Hepatocyte (in vitro differentiated cells): Measurements from ENCODE around the gene SUDS3. TPM values are rescaled to one million over a fixed set of nuclear protein-coding genes. Genes with fewer than 3 reads are reported as not detected.
A peak's percentile ranks its signal among the peaks of the same experiment; 100 is the strongest.

Experiments used
- DNase-seq: peaks from one replicate; pipeline ENCODE4 v3.0.0-alpha.2; 2016; ENCODE audit warnings: low spot score
- H2AFZ ChIP-seq: fragments of 200-600 bp; sonication (generic); 2 replicates; pipeline ENCODE4 v1.6.0; 2016; ENCODE audit warnings: antibody characterized with exemption, mild to moderate bottlenecking
- H3K27ac ChIP-seq: fragments of 200-600 bp; sonication (generic); 2 replicates; pipeline ENCODE4 v1.5.1; 2016; ENCODE audit warnings: mild to moderate bottlenecking
- H3K27me3 ChIP-seq: fragments of 200-600 bp; sonication (generic); 2 replicates; pipeline ENCODE4 v1.6.1; 2016
- H3K36me3 ChIP-seq: fragments of 200-600 bp; sonication (generic); replicated peaks from 2 replicates; pipeline ENCODE4 v1.5.1; 2016; ENCODE audit warnings: low read depth; ENCODE audit not compliant: insufficient read depth
- H3K4me1 ChIP-seq: fragments of 200-600 bp; sonication (generic); 2 replicates; pipeline ENCODE4 v1.5.1; 2016; ENCODE audit warnings: mild to moderate bottlenecking, moderate library complexity; ENCODE audit not compliant: insufficient read depth
- H3K4me2 ChIP-seq: fragments of 200-600 bp; sonication (generic); 2 replicates; pipeline ENCODE4 v1.6.0; 2016
- H3K4me3 ChIP-seq: fragments of 200-600 bp; sonication (generic); 2 replicates; pipeline ENCODE4 v1.5.1; 2016; ENCODE audit warnings: mild to moderate bottlenecking
- H3K79me2 ChIP-seq: fragments of 200-600 bp; sonication (generic); 2 replicates; pipeline ENCODE4 v1.6.0; 2017; ENCODE audit warnings: mild to moderate bottlenecking
- H3K9me2 ChIP-seq: fragments of 200-600 bp; sonication (generic); replicated peaks from 2 replicates; pipeline ENCODE4 v1.6.0; 2017; ENCODE audit warnings: mild to moderate bottlenecking; ENCODE audit not compliant: insufficient read depth
- H3K9me3 ChIP-seq: fragments of 200-600 bp; sonication (generic); 2 replicates; pipeline ENCODE4 v1.5.1; 2016; ENCODE audit warnings: low read depth, mild to moderate bottlenecking
- H4K20me1 ChIP-seq: fragments of 200-600 bp; sonication (generic); 2 replicates; pipeline ENCODE4 v1.6.0; 2016; ENCODE audit warnings: mild to moderate bottlenecking; ENCODE audit not compliant: insufficient read depth, poor library complexity, severe bottlenecking
- CTCF ChIP-seq: fragments of 200-600 bp; sonication (generic); IDR thresholded peaks from 2 replicates; pipeline ENCODE4 v1.5.1; 2016; ENCODE audit warnings: antibody characterized with exemption, mild to moderate bottlenecking; ENCODE audit not compliant: poor library complexity
- EZH2 ChIP-seq: fragments of 200-600 bp; sonication (generic); IDR thresholded peaks from 2 replicates; pipeline ENCODE4 v1.6.1; 2016; ENCODE audit warnings: antibody characterized with exemption, mild to moderate bottlenecking, borderline replicate concordance
- EZH2phosphoT487 ChIP-seq: fragments of 200-600 bp; sonication (generic); IDR thresholded peaks from one replicate; pipeline ENCODE4 v1.6.1; 2018; ENCODE audit warnings: antibody characterized with exemption, mild to moderate bottlenecking, low read depth, moderate library complexity; ENCODE audit not compliant: unreplicated experiment, severe bottlenecking
- WGBS: methylation state at CpG from one replicate; pipeline ENCODE4 v1.1.6; 2016; ENCODE audit warnings: low lambda C conversion rate; ENCODE audit errors: missing lambda C conversion rate; 5-methylcytosine and 5-hydroxymethylcytosine counted together
- polyA plus RNA-seq: library from polyadenylated mRNA; unstranded; fragments of >200 nt; fragmentation: Nextera tagmentation; extraction: Ambion mirVana; gene quantifications from 2 replicates; pipeline ENCODE4 v1.2.1, GENCODE V29; 2016
- total RNA-seq: library from RNA; depleted of rRNA; stranded (reverse); fragments of >200 nt; gene quantifications from 2 replicates; pipeline ENCODE4 v1.2.3, GENCODE V29; 2014

Gene SUDS3
- total and polyA plus RNA-seq, 2 experiments from 2014 or later, result 21.1 to 40.0 TPM

- H3K27ac ChIP-seq, result no peak overlapping the region
- DNase-seq, result no peak
These were observed 20.5 kb upstream of the SUDS3 start for GRCh38 chr12:118355843-118356242.

GRCh38 chr12:118356809-118357256 lies 19.5 kb upstream of the SUDS3 start:
- no peak for DNase-seq
- WGBS, result 46% methylated on average over 1 of the region's 1 CpG
- Histone ChIP-seq H3K9me2 (no peaks in the 10 kb centered on the region), H3K4me2 (peak overlapping the region; percentile 30), H3K36me3 (no peaks in the 10 kb centered on the region), H3K9me3 (no peaks in the 10 kb centered on the region), H3K4me3 (no peak overlapping the region), H3K27me3 (no peaks in the 10 kb centered on the region), H3K79me2 (peaks cover 20% of the 10 kb centered on the region), H3K4me1 (peaks cover 8% of the 10 kb centered on the region), H4K20me1 (no peaks in the 10 kb centered on the region), H3K27ac (peak overlapping the region; percentile 73), H2AFZ (no peak overlapping the region)
- TF ChIP-seq EZH2phosphoT487, result no peak
- no peak for TF ChIP-seq CTCF
- no peak for TF ChIP-seq EZH2

More at GRCh38 chr12:118355843-118356242, 20.5 kb upstream of the SUDS3 start:
- Histone ChIP-seq H2AFZ (no peak overlapping the region), H3K27me3 (no peaks in the 10 kb centered on the region), H3K4me3 (no peak overlapping the region), H3K79me2 (peaks cover 19% of the 10 kb centered on the region), H3K4me2 (no peak overlapping the region), H3K9me3 (no peaks in the 10 kb centered on the region), H3K36me3 (no peaks in the 10 kb centered on the region), H3K4me1 (peaks cover 8% of the 10 kb centered on the region), H3K9me2 (no peaks in the 10 kb centered on the region), H4K20me1 (no peaks in the 10 kb centered on the region)
- TF ChIP-seq EZH2phosphoT487, result no peak
- no peak for TF ChIP-seq CTCF
- no peak for TF ChIP-seq EZH2
- 97% methylated on average over 1 of the region's 1 CpG for WGBS

- H3K79me2 ChIP-seq, result peaks cover 20% of the 10 kb centered on the region
- TF ChIP-seq CTCF (peak; percentile 3), EZH2 (no peak)
- H3K9me3 ChIP-seq, result no peaks in the 10 kb centered on the region
- peak overlapping the region; percentile 73 for H3K27ac ChIP-seq
- no peaks in the 10 kb centered on the region for H3K36me3 ChIP-seq
- no peak overlapping the region for H3K4me3 ChIP-seq
- H3K4me1 ChIP-seq, result peaks cover 8% of the 10 kb centered on the region
- H4K20me1 ChIP-seq, result no peaks in the 10 kb centered on the region
- no peaks in the 10 kb centered on the region for H3K27me3 ChIP-seq
- 42% methylated on average over 7 of the region's 7 CpGs for WGBS
- no peak overlapping the region for H2AFZ ChIP-seq
- no peaks in the 10 kb centered on the region for H3K9me2 ChIP-seq
- peak; percentile 32 for DNase-seq
- H3K4me2 ChIP-seq, result peak overlapping the region; percentile 30
These were observed 18.9 kb upstream of the SUDS3 start for GRCh38 chr12:118357257-118358007.
